CD1c-positive myeloid dendritic cell (primary cell): ENCODE data around the gene AFF2.

Experiments used
- DNase-seq: peaks from one replicate; pipeline ENCODE4 v3.0.0-alpha.2; 2016; ENCODE audit errors: extremely low spot score

The AFF2 gene

DNA sequence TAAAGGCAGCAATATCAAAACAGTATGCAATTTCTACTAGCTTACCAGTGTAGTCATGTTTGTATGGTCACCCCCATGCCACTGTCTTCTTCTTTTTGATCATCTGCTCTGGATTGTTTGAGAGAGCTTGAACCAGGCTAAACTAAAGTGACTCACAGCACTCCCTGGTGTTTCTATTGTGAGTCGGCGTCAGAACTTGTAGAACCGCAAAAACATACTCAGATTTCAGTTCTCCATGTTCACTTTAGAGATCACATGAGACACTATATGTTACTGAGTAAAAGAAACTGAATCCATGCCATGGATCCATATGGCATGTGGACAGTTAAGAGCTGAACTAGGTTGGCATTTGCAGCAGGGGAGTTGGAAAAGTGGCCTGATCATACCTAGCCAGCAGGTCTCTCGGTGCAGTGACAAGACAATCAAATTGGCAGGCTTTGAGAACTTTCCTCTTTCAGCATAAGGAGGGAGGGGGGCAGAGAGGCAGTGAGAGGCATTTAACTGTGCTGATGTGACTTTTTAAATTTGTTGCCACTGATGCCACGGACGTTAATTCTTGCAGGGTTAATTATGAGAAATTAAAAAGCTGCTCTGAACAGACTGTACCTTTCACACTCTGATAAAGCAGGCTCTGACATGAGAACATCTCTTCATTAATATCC lies 88.4 kb downstream of the AFF2 start:
- no peak for DNase-seq

- no peak for DNase-seq
These were observed 92.2 kb downstream of the AFF2 start for GRCh38 chrX:148592595-148592994.

GRCh38 chrX:148593146-148593545 lies 92.7 kb downstream of the AFF2 start:
- no peak for DNase-seq

- DNase-seq, result no peak
These were observed 93.6 kb downstream of the AFF2 start for GRCh38 chrX:148593987-148594386.

DNA sequence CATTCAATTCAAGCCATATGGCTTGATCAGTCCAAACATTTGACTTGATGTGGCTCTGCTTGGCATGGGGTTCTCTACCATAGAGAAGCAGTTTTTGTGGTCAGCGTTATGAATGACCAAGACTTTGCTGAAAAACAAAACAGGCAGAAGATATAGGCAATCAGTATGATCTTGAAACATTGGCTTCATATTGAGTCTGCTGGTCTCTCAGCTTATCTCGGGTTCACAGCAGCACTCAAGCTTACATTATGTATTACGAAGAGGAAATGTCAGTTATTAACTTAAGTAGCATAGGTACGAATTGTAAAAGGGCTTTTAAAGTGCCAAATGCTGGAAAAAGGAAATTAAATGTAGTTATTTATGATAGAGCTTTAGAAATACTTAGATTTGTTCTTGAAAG lies 99.0 kb downstream of the AFF2 start:
- no peak for DNase-seq

DNA sequence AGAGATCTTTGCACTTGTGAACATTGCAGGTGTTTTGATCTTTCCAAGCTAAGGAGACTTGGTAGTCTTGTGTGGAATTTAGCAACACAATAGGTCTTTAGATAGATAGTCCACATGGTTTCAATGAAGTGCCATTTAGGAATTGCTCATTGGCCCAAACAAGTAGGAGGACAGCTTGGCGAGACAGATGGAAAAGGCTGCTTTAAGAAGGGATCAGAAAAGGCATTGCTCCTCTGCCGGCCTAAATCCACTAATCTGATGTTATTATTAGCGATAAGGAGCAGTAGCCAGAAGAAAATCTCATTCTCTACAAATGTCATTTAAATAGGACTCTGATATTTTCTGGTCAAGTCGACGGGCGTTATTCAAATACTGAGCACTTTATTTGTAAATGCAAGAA lies 99.7 kb downstream of the AFF2 start:
- no peak for DNase-seq

GRCh38 chrX:148600581-148600980 lies 100.2 kb downstream of the AFF2 start:
- DNase-seq, result no peak

- DNase-seq, result no peak
These were observed 100.6 kb downstream of the AFF2 start for GRCh38 chrX:148601034-148601433.

DNA sequence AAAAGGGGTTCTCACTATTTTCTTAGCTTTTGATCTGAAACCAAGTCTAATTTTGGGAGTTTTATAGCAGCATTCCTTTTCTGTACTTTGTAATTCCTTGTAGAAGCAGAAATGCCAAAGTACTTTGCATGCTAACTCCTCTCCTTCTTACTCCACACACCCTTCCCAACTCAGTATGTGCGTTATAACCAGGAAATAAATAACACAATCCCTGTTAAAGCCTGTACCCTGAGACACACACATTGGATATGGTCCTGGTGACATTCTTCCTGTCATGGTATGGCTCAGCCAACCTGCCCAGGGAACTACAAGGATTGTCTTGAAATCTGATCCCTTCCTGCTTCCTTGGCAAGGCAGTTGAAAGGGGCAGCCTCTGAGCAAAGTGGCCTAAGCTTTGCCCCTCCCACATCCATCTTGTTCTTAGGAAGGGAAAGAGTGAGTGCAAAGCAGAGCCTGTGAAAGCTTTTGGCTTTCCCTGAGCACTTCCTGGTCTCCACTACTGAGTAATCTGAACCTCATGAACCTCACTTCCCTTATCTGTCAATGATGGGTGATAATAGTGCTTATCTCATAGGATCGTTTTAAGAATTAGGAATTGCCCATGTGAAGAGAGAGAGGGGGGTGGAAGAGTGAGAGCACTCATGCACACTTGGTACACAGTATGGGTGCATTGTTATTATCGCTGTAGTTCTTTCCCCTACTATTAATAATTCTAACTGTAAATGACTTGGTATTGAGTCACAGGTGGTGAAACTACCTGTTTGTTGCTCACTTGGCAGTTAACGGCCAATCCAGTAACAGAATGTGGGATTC lies 109.3 kb downstream of the AFF2 start:
- DNase-seq, result peak; percentile 37

- peak; percentile 5 for DNase-seq
These were observed 109.9 kb downstream of the AFF2 start for GRCh38 chrX:148610328-148610698.

DNA sequence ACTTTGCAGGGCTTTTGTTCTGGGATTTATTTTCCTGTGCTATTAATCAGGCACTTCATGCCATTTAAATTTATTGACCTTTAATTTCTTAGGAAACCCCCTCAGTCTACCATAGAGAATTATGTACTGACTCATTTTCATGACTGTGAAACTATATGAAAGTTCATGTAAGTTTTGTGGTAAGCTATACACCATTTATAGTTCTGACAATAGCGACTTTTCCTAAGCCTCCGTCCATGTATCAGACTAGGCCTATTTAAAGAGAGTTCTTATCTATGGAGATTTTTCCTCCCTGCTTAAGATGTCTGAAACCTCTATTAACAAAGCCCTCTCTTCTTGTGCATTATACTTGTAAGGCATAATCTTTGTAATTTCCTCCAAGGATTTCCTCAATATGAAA lies 111.6 kb downstream of the AFF2 start:
- DNase-seq, result no peak

GRCh38 chrX:148612431-148612830 lies 112.0 kb downstream of the AFF2 start:
- no peak for DNase-seq

GRCh38 chrX:148613636-148614035 lies 113.2 kb downstream of the AFF2 start:
- DNase-seq, result no peak

DNA sequence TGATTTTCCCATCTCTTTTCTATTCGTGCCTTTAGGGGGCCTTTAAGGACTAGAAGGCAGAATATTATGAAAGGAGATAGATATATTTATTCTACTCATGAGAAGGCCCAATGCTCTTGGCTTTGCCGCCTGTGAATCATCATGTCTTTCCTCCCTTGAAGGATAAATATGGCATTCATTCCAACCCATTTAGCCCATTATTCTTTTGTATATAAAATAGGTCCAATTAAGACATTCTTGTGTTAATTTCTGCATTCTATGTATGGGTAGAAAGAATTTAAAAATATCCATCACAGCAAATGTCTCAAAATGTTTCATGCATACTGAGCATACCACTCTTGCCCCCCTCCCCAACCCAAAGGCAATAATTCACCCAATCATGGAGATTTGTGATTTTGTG lies 115.1 kb downstream of the AFF2 start:
- DNase-seq, result no peak

GRCh38 chrX:148618470-148619445 lies 118.3 kb downstream of the AFF2 start:
- no peak for DNase-seq

GRCh38 chrX:148620023-148620422 lies 119.6 kb downstream of the AFF2 start:
- DNase-seq, result no peak

GRCh38 chrX:148624951-148625474 lies 124.6 kb downstream of the AFF2 start:
- DNase-seq, result no peak

DNA sequence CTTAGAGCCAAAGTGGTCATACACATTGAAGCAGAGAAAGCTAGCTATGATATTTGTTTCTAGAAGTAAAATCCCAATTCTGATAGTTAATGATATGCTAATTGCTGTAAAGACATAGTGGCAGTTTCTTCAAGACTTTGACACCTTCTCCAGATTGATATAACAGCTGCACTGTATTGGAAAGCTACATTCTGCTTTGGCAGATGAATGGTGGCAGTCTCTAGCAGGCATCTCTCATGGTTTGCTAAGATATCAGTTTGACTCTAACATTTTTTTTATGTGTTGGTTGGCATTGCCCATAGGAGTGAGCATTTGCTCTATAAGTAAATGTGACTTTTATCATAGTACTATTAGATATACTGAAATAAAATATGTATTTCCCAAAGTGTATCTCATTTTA lies 128.2 kb downstream of the AFF2 start:
- DNase-seq, result no peak

GRCh38 chrX:148629434-148629833 lies 129.0 kb downstream of the AFF2 start:
- no peak for DNase-seq

GRCh38 chrX:148632444-148632843 lies 132.0 kb downstream of the AFF2 start:
- DNase-seq, result no peak

- DNase-seq, result no peak
These were observed 132.9 kb downstream of the AFF2 start for GRCh38 chrX:148633218-148633908.
